ENCODE measurements around the gene MVB12B.

- TF ChIP-seq CTCF (IDR thresholded peaks at IDR 0.05) (no peak), ZFX (IDR thresholded peaks at IDR 0.05; ENCODE audit: borderline replicate concordance) (no peak)
Observed at GRCh38 chr9:126372716-126373115, 46.1 kb downstream of the MVB12B start.

Data from 22Rv1 (cell line).